ENCODE measurements around the gene ERICH4. TPM values are rescaled to one million over a fixed set of nuclear protein-coding genes. Genes with fewer than 3 reads are reported as not detected.
"Not testable (repeated sequence)": the region's sequence is repeated elsewhere in the genome, so short reads cannot be mapped to it uniquely, and the experiment has no call there.

The ERICH4 gene
- total RNA-seq, 1 experiment from 2014 or later, result not detected

DNA sequence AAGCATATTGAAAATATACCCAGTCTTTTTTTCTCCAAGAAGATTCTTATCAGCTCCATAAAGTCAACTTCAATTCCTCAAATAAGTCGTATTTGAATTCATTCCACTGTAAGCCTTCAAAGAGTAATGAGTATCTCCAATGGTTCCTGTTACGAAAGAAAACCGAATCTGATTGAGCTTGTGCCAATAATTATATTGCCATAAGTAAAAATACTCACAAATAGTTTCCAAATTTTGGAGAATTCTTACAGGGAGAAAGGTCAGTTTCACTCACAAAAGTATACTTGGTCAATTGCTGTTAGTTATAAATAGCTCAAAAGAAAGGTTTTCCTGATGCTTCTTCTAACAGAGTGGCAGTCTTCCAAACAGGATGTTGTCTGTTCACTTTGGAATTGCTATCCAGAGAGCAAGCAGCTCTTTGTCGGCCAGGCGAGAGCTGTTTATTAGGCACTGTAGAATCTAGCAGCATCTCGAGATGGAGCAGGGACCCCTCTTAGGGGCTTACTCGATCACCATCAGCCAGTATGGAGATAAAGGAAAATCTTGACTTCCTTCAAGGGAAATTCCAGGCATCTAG is 13.5 kb downstream of the ERICH4 start:
- no peak for DNase-seq (ENCODE audit: low spot score)
- in situ Hi-C loops (cut with HindIII; ENCODE audit: low sequenced_read_pairs), result no loop called here

DNA sequence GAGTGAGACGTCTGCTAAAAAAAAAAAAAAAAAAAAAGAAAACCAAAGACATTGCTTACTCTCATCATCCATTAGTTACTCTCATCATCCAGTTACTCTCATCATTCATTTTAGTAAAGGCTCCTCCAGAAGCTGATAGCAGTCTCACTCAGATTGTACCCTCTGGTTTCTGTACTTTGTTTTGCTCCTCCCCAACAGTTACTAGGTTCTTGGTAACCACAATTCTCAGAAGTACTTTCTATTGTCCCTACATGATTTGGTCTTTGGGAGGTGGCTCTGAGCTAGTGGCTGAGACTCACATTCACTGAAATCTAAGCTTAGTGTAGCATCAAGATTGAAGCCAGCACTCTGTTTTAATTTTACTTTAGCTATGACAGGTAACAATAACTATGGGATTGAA is 14.3 kb downstream of the ERICH4 start:
- in situ Hi-C loops (cut with HindIII; ENCODE audit: low sequenced_read_pairs), result no loop called here
- DNase-seq (ENCODE audit: low spot score), result no peak

GRCh38 chr19:41462497-41462896 is 19.5 kb downstream of the ERICH4 start:
- no peak for DNase-seq (ENCODE audit: low spot score)
- in situ Hi-C loops (cut with HindIII; ENCODE audit: low sequenced_read_pairs), result no loop called here

DNA sequence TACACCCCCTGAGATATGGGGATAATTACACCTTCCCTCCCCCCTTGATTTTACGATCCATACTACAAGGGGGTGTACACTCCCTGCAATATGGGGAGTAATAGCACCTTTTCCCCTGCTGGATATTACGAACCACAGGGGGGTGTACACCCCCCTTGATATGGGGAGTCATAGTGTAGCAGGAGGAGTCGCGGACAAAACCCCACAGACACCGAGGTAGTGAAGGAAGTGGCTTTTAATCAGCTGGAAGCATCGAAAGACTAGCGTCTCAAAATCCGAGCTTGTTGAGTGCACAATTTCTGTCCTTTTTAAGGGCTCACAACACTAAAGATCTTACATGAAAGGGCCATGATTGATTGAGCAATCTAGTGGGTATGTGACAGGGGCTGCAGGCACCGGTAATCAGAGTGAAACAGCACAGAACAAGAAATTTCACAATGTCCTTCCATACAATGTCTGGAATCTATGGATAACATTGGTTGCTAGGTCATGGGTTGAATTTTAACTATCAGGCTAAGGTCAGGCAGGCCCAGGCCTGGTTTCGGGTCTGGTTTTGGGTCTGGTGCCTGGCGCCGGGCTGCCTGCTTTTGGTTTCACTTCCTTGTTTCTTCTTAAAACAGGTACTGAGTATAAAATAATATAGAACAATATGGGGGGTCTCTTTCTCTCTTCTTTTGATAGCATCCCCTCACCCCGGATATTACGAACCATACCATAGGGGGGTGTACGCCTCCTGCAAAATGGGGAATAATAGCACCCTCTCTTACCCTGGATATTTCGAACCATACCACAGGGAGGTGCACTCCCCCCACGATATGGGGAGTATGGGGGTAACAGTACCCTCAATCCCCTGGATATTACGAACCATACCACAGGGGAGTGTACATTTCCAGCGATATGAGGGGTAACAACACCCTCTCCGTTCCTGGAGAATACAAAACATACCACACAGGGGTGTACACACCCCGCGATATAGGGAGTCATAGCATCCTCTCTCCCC is 20.6 kb downstream of the ERICH4 start:
- in situ Hi-C loops (cut with HindIII; ENCODE audit: low sequenced_read_pairs); DNase-seq (ENCODE audit: low spot score): not testable (repeated sequence)

GRCh38 chr19:41476583-41476982 is 33.6 kb downstream of the ERICH4 start:
- in situ Hi-C loops (cut with HindIII; ENCODE audit: low sequenced_read_pairs), result no loop called here

DNA sequence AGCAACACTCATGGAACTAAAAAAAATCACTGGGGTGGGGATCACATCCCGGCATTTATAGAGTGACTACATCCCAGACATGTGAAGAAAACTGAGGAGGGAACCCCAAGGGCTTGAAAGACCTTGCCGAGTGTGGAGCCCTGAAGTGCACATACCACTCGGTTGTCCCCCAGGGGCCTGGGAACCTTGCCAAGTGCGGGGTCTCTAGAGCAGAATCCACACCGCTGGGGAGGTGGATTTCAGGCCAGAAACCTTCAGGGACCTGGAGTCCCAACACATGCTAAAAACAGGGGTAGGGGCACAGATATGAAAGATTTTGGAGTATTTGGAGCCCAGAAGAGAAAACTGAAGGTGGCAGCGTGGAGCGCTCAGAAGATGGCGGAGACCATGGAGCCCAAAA is 35.2 kb downstream of the ERICH4 start:
- no peak for DNase-seq (ENCODE audit: low spot score)
- in situ Hi-C loops (cut with HindIII; ENCODE audit: low sequenced_read_pairs), result no loop called here

More at GRCh38 chr19:41476583-41476982, 33.6 kb downstream of the ERICH4 start:
- DNase-seq (ENCODE audit: low spot score), result no peak

GRCh38 chr19:41478875-41479756 is 36.2 kb downstream of the ERICH4 start:
- in situ Hi-C loops (cut with HindIII; ENCODE audit: low sequenced_read_pairs), result no loop called here
- no peak for DNase-seq (ENCODE audit: low spot score)

- in situ Hi-C loops (cut with HindIII; ENCODE audit: low sequenced_read_pairs), result no loop called here
- no peak for DNase-seq (ENCODE audit: low spot score)
Observed at GRCh38 chr19:41479757-41480191, 36.8 kb downstream of the ERICH4 start.

DNA sequence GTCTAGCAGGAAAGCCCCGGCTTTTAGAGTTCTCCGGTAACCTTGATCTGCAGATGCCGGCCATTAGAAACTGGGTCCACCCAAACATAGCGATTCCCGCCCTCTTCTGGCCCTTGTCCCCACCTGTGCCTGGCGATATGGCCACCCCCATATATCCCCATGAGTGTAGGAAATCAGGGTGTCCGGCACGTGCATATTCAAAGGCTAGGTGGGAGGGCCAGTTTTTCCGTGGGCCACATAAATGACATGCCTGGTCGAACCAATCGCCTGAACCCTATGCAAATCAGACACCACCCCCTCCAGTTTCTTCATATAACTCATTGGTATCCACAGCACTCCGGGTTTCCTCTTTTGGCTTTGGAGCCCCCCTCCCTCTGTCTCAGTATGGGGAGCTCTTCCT is 37.4 kb downstream of the ERICH4 start:
- in situ Hi-C loops (cut with HindIII; ENCODE audit: low sequenced_read_pairs), result no loop called here
- no peak for DNase-seq (ENCODE audit: low spot score)

DNA sequence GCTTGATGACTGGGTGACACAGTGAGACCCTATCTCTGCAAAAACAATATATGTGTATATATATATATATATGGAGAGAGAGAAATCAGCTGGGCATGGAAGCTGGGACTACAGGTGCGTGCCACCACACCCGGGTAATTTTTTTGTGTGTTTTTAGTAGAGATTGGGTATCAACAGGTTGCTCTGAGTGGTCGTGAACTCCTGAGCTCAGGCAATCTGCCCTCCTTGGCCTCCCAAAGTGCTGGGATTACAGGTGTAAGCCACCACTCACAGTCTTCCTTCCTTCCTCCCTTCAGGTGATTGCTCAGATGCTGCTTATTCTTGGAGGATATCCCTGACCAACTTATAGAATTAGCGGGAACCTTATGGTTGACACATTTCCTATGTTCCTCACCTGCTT is 41.9 kb downstream of the ERICH4 start:
- DNase-seq (ENCODE audit: low spot score), result no peak
- in situ Hi-C loops (cut with HindIII; ENCODE audit: low sequenced_read_pairs), result no loop called here

DNA sequence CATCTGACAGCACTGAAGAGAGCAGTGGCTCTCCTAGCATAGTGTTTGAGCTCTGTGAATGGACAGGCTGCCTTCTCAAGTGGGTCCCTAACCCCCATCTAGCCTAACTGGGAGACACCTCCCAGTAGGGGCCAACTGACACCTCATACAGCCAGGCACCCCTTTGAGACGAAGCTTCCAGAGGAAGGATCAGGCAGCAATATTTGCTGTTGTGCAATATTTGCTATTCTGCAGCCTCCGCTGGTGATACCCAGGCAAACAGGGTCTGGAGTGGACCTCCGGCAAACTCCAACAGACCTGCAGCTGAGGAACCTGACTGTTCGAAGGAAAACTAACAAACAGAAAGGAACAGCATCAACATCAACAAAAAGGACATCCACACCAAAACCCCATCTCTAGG is 44.0 kb downstream of the ERICH4 start:
- DNase-seq (ENCODE audit: low spot score); in situ Hi-C loops (cut with HindIII; ENCODE audit: low sequenced_read_pairs): not testable (repeated sequence)

DNA sequence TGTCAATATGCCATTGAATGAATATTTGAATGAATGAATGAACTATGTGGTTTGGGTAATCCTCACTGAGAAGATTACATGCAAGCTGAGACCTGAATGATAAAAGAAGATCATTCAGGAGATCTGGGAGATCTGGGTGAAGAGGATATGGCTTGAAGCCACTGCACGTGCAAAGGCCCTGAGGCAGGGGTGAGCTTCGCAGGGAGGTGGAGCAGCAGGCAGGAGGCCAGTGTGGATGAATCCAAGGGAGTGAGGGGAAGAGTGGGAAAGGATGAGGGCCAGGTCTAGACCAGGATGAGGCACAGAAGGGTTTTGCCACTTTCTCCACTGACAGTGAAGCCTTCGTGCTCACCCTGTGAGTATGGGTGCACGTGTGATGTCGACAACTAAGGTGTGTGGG is 49.9 kb downstream of the ERICH4 start:
- DNase-seq (ENCODE audit: low spot score), result no peak
- in situ Hi-C loops (cut with HindIII; ENCODE audit: low sequenced_read_pairs), result no loop called here

Other genes starting within 250 kb of the ERICH4 start
- not detected in 2 replicates for gene CYP2S1, start 249.9 kb upstream of the ERICH4 start, total RNA-seq (2014; rRNA removed; shearing (Covaris generic))
- gene AXL, start 223.9 kb upstream of the ERICH4 start, total RNA-seq (2014; rRNA removed; shearing (Covaris generic)), result 21.0 and 22.4 TPM in 2 replicates
- 85.0 and 116 TPM in 2 replicates for gene HNRNPUL1, start 178.8 kb upstream of the ERICH4 start, total RNA-seq (2014; rRNA removed; shearing (Covaris generic))
- 9.3 and 12.3 TPM in 2 replicates for gene CCDC97, start 133.0 kb upstream of the ERICH4 start, total RNA-seq (2014; rRNA removed; shearing (Covaris generic))
- 5.7 and 10.1 TPM in 2 replicates for gene TGFB1, start 89.2 kb upstream of the ERICH4 start, total RNA-seq (2014; rRNA removed; shearing (Covaris generic))
- gene B9D2, start 79.0 kb upstream of the ERICH4 start, total RNA-seq (2014; rRNA removed; shearing (Covaris generic)), result 11.1 and 18.4 TPM in 2 replicates
- 0.25 and 1.2 TPM in 2 replicates for gene TMEM91, start 66.6 kb upstream of the ERICH4 start, total RNA-seq (2014; rRNA removed; shearing (Covaris generic))
- gene EXOSC5, start 45.8 kb upstream of the ERICH4 start, total RNA-seq (2014; rRNA removed; shearing (Covaris generic)), result 57.0 and 71.8 TPM in 2 replicates
- 90.1 and 111 TPM in 2 replicates for gene BCKDHA, start 45.3 kb upstream of the ERICH4 start, total RNA-seq (2014; rRNA removed; shearing (Covaris generic))
- not detected in 2 replicates for gene B3GNT8, start 15.8 kb upstream of the ERICH4 start, total RNA-seq (2014; rRNA removed; shearing (Covaris generic))
- 74.2 and 82.2 TPM in 2 replicates for gene DMAC2, start 3.2 kb upstream of the ERICH4 start, total RNA-seq (2014; rRNA removed; shearing (Covaris generic))
- gene CEACAM21, start 133.0 kb downstream of the ERICH4 start, total RNA-seq (2014; rRNA removed; shearing (Covaris generic)), result 0.12 and 3.6 TPM in 2 replicates
- gene CEACAM4, start 183.9 kb downstream of the ERICH4 start, total RNA-seq (2014; rRNA removed; shearing (Covaris generic)), result not detected in 2 replicates
- gene CEACAM7, start 245.1 kb downstream of the ERICH4 start, total RNA-seq (2014; rRNA removed; shearing (Covaris generic)), result not detected in 2 replicates

All from G401 (cell line).